ENCODE data around the gene ADGRG6.

Gene ADGRG6

GRCh38 chr6:142378138-142378875 is 76.5 kb downstream of the ADGRG6 start:
- Histone ChIP-seq H3K36me3 (ENCODE audit: control insufficient read depth in 1 of 2, insufficient read depth in 2 of 2, low read depth in 1 of 2, low read length in 2 of 2) (no peaks in the 10 kb centered on the region), H3K9ac (ENCODE audit: low read length) (no peak overlapping the region), H2AFZ (ENCODE audit: low read depth, low read length) (no peak overlapping the region), H3K4me1 (ENCODE audit: control insufficient read depth, insufficient read depth, low read depth, low read length) (peaks cover 5% of the 10 kb centered on the region), H3K79me1 (replicated peaks; ENCODE audit: low read length, poor library complexity, severe bottlenecking) (no peaks in the 10 kb centered on the region), H3K23ac (ENCODE audit: low read length in 2 of 2) (no peak overlapping the region), H3K18ac (ENCODE audit: low read depth in 1 of 2, low read length in 2 of 2) (no peak overlapping the region), H4K91ac (ENCODE audit: low read length) (no peak overlapping the region), H2BK15ac (ENCODE audit: low read depth, poor library complexity, severe bottlenecking) (no peak overlapping the region), H2BK5ac (ENCODE audit: low read depth, low read length, poor library complexity, severe bottlenecking) (no peak overlapping the region), H4K8ac (ENCODE audit: low read length) (no peak overlapping the region), H3K9me3 (ENCODE audit: control insufficient read depth, low read length) (no peaks in the 10 kb centered on the region), H2BK120ac (ENCODE audit: low read depth, low read length) (no peak overlapping the region), H3K4me3 (ENCODE audit: insufficient read depth in 1 of 2, low read depth in 1 of 2, low read length in 2 of 2) (no peak overlapping the region), H2AK5ac (ENCODE audit: low read length, severe bottlenecking) (no peak overlapping the region), H3K4ac (ENCODE audit: low read depth in 1 of 2, low read length in 2 of 2) (no peak overlapping the region), H2BK12ac (ENCODE audit: low read length in 2 of 2) (no peak overlapping the region), H3K27ac (ENCODE audit: low read length, poor library complexity, severe bottlenecking) (no peak overlapping the region), H3K4me2 (ENCODE audit: low read length, poor library complexity, severe bottlenecking) (no peak overlapping the region), H3K14ac (ENCODE audit: low read length in 2 of 2) (no peak overlapping the region), H3K27me3 (ENCODE audit: control insufficient read depth in 1 of 2, insufficient read depth in 1 of 2, low read length in 2 of 2) (no peaks in the 10 kb centered on the region)
- peak; percentile 62 for DNase-seq
- 25% methylated on average over 1 of the region's 2 CpGs for WGBS

GRCh38 chr6:142380626-142381025 is 78.8 kb downstream of the ADGRG6 start:
- Histone ChIP-seq H4K8ac (ENCODE audit: low read length) (no peak overlapping the region), H2BK5ac (ENCODE audit: low read depth, low read length, poor library complexity, severe bottlenecking) (no peak overlapping the region), H3K9ac (ENCODE audit: low read length) (no peak overlapping the region), H2BK15ac (ENCODE audit: low read depth, poor library complexity, severe bottlenecking) (no peak overlapping the region), H3K79me1 (replicated peaks; ENCODE audit: low read length, poor library complexity, severe bottlenecking) (no peaks in the 10 kb centered on the region), H3K18ac (ENCODE audit: low read depth in 1 of 2, low read length in 2 of 2) (peak overlapping the region in 1 of 2 experiments; percentile 12), H3K4ac (ENCODE audit: low read depth in 1 of 2, low read length in 2 of 2) (no peak overlapping the region), H3K36me3 (ENCODE audit: control insufficient read depth in 1 of 2, insufficient read depth in 2 of 2, low read depth in 1 of 2, low read length in 2 of 2) (no peaks in the 10 kb centered on the region), H3K4me2 (ENCODE audit: low read length, poor library complexity, severe bottlenecking) (no peak overlapping the region), H3K27ac (ENCODE audit: low read length, poor library complexity, severe bottlenecking) (no peak overlapping the region), H3K4me3 (ENCODE audit: insufficient read depth in 1 of 2, low read depth in 1 of 2, low read length in 2 of 2) (no peak overlapping the region), H2BK120ac (ENCODE audit: low read depth, low read length) (no peak overlapping the region), H3K9me3 (ENCODE audit: control insufficient read depth, low read length) (no peaks in the 10 kb centered on the region), H3K23ac (ENCODE audit: low read length in 2 of 2) (no peak overlapping the region), H2AK5ac (ENCODE audit: low read length, severe bottlenecking) (peak overlapping the region; percentile 0), H3K14ac (ENCODE audit: low read length in 2 of 2) (no peak overlapping the region), H2BK12ac (ENCODE audit: low read length in 2 of 2) (no peak overlapping the region), H3K27me3 (ENCODE audit: control insufficient read depth in 1 of 2, insufficient read depth in 1 of 2, low read length in 2 of 2) (no peaks in the 10 kb centered on the region), H4K91ac (ENCODE audit: low read length) (no peak overlapping the region), H2AFZ (ENCODE audit: low read depth, low read length) (no peak overlapping the region), H3K4me1 (ENCODE audit: control insufficient read depth, insufficient read depth, low read depth, low read length) (peaks cover 2% of the 10 kb centered on the region)
- WGBS: 98% methylated on average over 2 of the region's 4 CpGs
- DNase-seq: no peak

GRCh38 chr6:142381181-142381580 is 79.4 kb downstream of the ADGRG6 start:
- Histone ChIP-seq H3K4me3 (ENCODE audit: insufficient read depth in 1 of 2, low read depth in 1 of 2, low read length in 2 of 2) (no peak overlapping the region), H3K14ac (ENCODE audit: low read length in 2 of 2) (no peak overlapping the region), H3K4me1 (ENCODE audit: control insufficient read depth, insufficient read depth, low read depth, low read length) (peaks cover 2% of the 10 kb centered on the region), H2AFZ (ENCODE audit: low read depth, low read length) (no peak overlapping the region), H3K27me3 (ENCODE audit: control insufficient read depth in 1 of 2, insufficient read depth in 1 of 2, low read length in 2 of 2) (no peaks in the 10 kb centered on the region), H3K4me2 (ENCODE audit: low read length, poor library complexity, severe bottlenecking) (no peak overlapping the region), H3K9me3 (ENCODE audit: control insufficient read depth, low read length) (no peaks in the 10 kb centered on the region), H2AK5ac (ENCODE audit: low read length, severe bottlenecking) (no peak overlapping the region), H3K27ac (ENCODE audit: low read length, poor library complexity, severe bottlenecking) (no peak overlapping the region), H3K18ac (ENCODE audit: low read depth in 1 of 2, low read length in 2 of 2) (no peak overlapping the region), H3K23ac (ENCODE audit: low read length in 2 of 2) (no peak overlapping the region), H3K4ac (ENCODE audit: low read depth in 1 of 2, low read length in 2 of 2) (no peak overlapping the region), H2BK12ac (ENCODE audit: low read length in 2 of 2) (no peak overlapping the region), H3K79me1 (replicated peaks; ENCODE audit: low read length, poor library complexity, severe bottlenecking) (no peaks in the 10 kb centered on the region), H3K9ac (ENCODE audit: low read length) (no peak overlapping the region), H3K36me3 (ENCODE audit: control insufficient read depth in 1 of 2, insufficient read depth in 2 of 2, low read depth in 1 of 2, low read length in 2 of 2) (no peaks in the 10 kb centered on the region), H2BK15ac (ENCODE audit: low read depth, poor library complexity, severe bottlenecking) (no peak overlapping the region), H2BK120ac (ENCODE audit: low read depth, low read length) (no peak overlapping the region), H4K91ac (ENCODE audit: low read length) (no peak overlapping the region), H2BK5ac (ENCODE audit: low read depth, low read length, poor library complexity, severe bottlenecking) (no peak overlapping the region), H4K8ac (ENCODE audit: low read length) (no peak overlapping the region)
- DNase-seq: no peak
- no CpG with 5 or more reads among the region's 2 CpGs for WGBS

- H3K27me3 ChIP-seq (ENCODE audit: control insufficient read depth in 1 of 2, insufficient read depth in 1 of 2, low read length in 2 of 2): no peaks in the 10 kb centered on the region
- no peak overlapping the region for H2AK5ac ChIP-seq (ENCODE audit: low read length, severe bottlenecking)
- peaks cover 2% of the 10 kb centered on the region for H3K4me1 ChIP-seq (ENCODE audit: control insufficient read depth, insufficient read depth, low read depth, low read length)
- no peak overlapping the region for H3K4me3 ChIP-seq (ENCODE audit: insufficient read depth in 1 of 2, low read depth in 1 of 2, low read length in 2 of 2)
- 94% methylated on average over 3 of the region's 5 CpGs for WGBS
- H3K23ac ChIP-seq (ENCODE audit: low read length in 2 of 2): no peak overlapping the region
- H2BK15ac ChIP-seq (ENCODE audit: low read depth, poor library complexity, severe bottlenecking): no peak overlapping the region
- no peak overlapping the region for H3K14ac ChIP-seq (ENCODE audit: low read length in 2 of 2)
- no peaks in the 10 kb centered on the region for H3K9me3 ChIP-seq (ENCODE audit: control insufficient read depth, low read length)
- H3K4ac ChIP-seq (ENCODE audit: low read depth in 1 of 2, low read length in 2 of 2): no peak overlapping the region
- no peak overlapping the region for H4K91ac ChIP-seq (ENCODE audit: low read length)
- H2BK120ac ChIP-seq (ENCODE audit: low read depth, low read length): no peak overlapping the region
- no peak overlapping the region for H2AFZ ChIP-seq (ENCODE audit: low read depth, low read length)
- H4K8ac ChIP-seq (ENCODE audit: low read length): peak overlapping the region; percentile 52
- H3K27ac ChIP-seq (ENCODE audit: low read length, poor library complexity, severe bottlenecking): peak overlapping the region; percentile 49
- no peak for DNase-seq
- peak overlapping the region; percentile 95 for H2BK5ac ChIP-seq (ENCODE audit: low read depth, low read length, poor library complexity, severe bottlenecking)
- H3K4me2 ChIP-seq (ENCODE audit: low read length, poor library complexity, severe bottlenecking): peak overlapping the region; percentile 39
- no peaks in the 10 kb centered on the region for H3K79me1 ChIP-seq (replicated peaks; ENCODE audit: low read length, poor library complexity, severe bottlenecking)
- H3K18ac ChIP-seq (ENCODE audit: low read depth in 1 of 2, low read length in 2 of 2): peak overlapping the region in 1 of 2 experiments; percentile 16
- no peaks in the 10 kb centered on the region for H3K36me3 ChIP-seq (ENCODE audit: control insufficient read depth in 1 of 2, insufficient read depth in 2 of 2, low read depth in 1 of 2, low read length in 2 of 2)
- no peak overlapping the region for H3K9ac ChIP-seq (ENCODE audit: low read length)
- no peak overlapping the region for H2BK12ac ChIP-seq (ENCODE audit: low read length in 2 of 2)
Observed at GRCh38 chr6:142381845-142382378, 80.1 kb downstream of the ADGRG6 start.
